DLD1 (cell line): ENCODE results near the gene PRKCA.
"Not testable (repeated sequence)": the region's sequence is repeated elsewhere in the genome, so short reads cannot be mapped to it uniquely, and the experiment has no call there.

Source experiments
- in situ Hi-C: cut with HindIII; loops from 2 replicates; pipeline ENCODE4 v1.10.0; 2017; ENCODE audit warnings: low sequenced_read_pairs

Gene PRKCA

DNA sequence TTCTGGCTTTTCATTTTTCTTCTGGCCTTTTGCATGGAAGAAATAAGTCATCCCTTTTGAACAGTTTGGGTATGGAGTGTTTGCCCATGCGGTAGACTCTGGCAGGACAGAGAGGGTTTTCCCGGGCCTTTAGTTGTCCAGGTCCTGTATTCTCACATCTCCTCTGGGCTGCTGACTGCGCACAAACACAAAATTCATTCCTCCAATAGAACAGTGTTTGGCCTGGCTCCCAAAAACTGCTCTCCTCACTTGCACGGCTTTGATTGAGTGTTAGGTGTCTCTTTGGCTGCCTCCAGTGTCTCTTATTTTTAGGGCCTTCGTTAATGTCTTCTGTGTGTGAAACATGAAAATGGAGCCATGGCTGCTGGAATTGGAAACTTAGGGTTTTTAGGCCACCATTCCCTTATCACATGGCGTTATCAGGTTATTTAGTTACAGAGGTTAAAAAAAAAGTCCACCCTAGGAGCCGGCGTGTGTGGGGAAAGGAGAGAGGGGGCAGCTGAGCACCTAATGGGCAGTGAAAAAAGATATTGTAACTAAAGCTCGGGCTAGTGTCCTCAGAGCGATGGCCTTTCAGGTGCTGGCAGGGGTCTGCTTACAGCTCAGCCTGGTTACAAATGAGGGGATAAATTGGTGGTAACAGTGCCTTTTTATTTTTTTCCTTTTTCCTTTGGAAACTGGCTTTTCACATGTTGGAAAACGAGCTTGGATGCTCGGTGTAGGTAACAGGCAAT lies 47.3 kb downstream of the PRKCA start:
- in situ Hi-C loops, result no loop called here

- in situ Hi-C loops, result not testable (repeated sequence)
These were observed 48.2 kb downstream of the PRKCA start for GRCh38 chr17:66350576-66350975.

- in situ Hi-C loops, result no loop called here
These were observed 48.6 kb downstream of the PRKCA start for GRCh38 chr17:66351033-66351432.

GRCh38 chr17:66351701-66352100 lies 49.3 kb downstream of the PRKCA start:
- in situ Hi-C loops, result no loop called here

GRCh38 chr17:66353937-66354401 lies 51.6 kb downstream of the PRKCA start:
- in situ Hi-C loops, result no loop called here

DNA sequence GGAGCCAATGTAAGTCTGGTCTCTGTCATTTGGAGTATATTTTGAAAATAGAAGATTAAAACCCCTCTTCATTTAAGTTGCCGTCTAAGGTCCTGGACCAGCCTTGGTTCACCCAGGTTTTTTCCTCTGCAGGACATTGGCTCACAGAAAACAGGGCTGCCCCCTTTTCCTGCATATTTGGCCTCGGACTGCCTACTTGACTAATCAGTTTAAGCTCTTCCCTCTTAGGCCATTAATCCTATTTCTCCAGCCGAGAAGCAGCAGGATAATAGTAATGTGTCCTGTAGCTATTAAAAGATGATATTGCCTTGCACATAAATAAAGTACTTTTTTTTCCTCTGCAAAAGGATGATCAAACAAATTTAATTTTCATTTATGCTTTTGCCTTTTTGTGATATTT lies 52.1 kb downstream of the PRKCA start:
- in situ Hi-C loops, result no loop called here

DNA sequence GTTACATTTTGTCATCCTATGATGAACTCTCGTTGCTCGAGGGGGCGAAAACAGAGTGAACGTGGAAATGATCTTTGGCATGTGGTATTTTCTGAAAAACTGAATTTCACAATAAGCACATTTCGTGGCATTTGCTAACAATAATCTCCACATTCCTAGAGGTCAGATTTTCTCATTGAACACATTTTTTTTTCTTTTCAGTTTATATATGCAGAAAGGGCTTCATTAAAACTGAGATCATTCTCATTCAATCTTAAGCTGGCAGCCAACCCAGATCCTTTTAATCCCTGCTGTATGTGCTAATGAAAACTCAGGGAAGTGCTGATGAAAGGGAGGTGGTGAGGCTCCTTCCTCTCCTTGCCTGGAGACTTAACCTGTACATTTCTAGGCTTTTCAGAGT lies 52.6 kb downstream of the PRKCA start:
- in situ Hi-C loops, result no loop called here

DNA sequence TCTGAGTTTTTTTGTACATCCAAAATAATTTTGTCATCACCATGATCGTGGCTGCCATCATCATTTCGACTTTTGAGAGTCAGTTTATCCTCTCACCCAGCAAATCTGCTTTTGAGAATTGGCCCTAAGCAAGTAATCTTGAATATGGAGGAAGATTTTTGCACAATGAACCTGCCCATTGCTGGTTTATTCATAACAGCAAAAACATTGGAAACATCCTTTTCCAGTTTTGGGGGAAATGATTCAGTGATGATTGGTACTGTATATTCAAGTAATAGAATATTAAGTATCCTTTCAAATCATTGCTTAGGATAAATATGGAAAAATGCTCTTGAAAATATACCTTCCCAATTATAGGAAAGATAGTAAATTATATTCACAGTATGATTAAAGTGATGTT lies 53.1 kb downstream of the PRKCA start:
- in situ Hi-C loops, result no loop called here

DNA sequence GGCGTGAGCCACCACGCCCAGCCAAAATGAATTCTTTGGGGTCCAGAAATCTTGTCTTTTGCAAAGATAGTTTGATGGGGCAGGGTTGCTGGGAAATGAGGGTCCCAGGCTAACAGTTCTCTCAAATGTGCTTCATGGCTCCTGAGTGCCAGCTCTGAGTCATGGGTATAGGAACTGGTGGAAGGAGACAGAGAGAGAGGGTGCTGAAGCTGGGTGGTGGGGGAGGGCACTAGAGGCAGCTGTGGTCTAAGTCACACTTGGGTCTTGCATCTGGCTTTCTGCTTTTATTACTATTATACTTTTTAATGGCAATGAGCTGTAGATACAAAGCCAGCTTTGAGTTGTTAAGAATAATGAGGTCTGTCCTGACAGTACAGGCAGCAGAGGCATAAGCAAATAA lies 54.6 kb downstream of the PRKCA start:
- in situ Hi-C loops, result no loop called here

GRCh38 chr17:66359351-66359750 lies 56.9 kb downstream of the PRKCA start:
- in situ Hi-C loops, result no loop called here

GRCh38 chr17:66360961-66361565 lies 58.6 kb downstream of the PRKCA start:
- in situ Hi-C loops, result not testable (repeated sequence)

GRCh38 chr17:66364508-66364907 lies 62.1 kb downstream of the PRKCA start:
- in situ Hi-C loops, result no loop called here

DNA sequence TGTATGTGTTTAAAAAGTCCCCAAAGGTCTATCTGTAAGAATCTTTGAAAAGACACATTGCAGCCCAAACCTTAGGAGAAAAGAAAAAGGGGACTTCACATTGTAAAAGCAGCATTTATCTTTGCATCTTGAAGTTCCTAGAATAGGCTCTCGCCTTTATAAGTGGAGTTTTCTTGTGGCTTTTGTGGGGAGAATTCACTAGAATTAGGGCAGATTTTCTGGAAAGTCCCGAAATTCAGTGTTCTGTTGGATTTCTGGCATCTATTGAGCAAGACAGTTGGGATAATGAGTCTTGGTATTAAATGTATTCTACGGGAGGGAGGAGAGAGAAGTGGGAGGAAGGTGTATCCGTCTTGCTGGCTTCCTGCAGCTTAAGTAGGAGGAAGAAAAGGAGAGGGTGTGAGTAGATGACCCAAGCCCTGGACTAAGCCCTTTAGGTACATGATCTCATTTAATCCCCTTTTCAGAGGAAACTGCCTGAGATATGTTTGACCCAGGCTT lies 62.6 kb downstream of the PRKCA start:
- in situ Hi-C loops, result no loop called here

GRCh38 chr17:66365903-66366302 lies 63.5 kb downstream of the PRKCA start:
- in situ Hi-C loops, result no loop called here

DNA sequence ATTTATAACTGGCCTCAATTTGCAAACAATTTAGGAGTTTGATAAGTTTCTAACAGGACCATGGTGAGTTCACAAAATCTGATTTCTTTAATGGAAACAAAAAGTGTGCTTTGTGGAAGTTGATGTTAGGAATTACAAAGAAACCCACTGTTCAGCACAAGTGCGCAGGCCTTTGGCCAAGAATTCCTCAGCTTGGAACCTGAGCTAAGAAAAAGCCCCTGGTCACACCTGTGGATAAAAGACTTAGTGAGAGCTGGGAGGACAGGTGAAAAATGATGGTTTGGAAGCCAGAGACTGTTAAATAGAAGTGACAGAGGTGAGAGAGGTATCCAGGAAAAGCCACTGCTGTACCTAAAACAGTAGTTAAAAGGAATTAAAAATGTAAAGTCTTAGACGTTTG lies 64.7 kb downstream of the PRKCA start:
- in situ Hi-C loops, result no loop called here

GRCh38 chr17:66369830-66370229 lies 67.4 kb downstream of the PRKCA start:
- in situ Hi-C loops, result no loop called here

GRCh38 chr17:66371561-66371960 lies 69.1 kb downstream of the PRKCA start:
- in situ Hi-C loops, result no loop called here

GRCh38 chr17:66372182-66372581 lies 69.8 kb downstream of the PRKCA start:
- in situ Hi-C loops, result no loop called here

DNA sequence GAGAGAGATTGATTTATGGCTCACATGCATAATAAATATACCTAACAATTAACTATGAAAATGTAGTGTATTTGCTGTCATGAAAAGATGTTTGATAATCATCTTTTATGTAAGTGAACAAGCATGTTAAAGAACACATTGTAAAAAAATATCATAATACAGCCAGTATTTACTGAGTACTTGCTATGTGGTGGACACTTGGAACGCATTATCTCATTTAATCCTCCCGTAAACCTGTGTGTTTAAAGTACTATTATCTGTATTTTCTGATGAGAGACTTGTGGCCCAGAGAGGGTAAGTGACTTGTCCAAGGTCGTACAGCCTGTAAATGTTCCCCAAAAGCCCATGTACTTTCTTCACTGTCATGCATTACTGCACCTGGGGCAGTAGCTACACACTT lies 70.7 kb downstream of the PRKCA start:
- in situ Hi-C loops, result no loop called here

- in situ Hi-C loops, result no loop called here
These were observed 71.8 kb downstream of the PRKCA start for GRCh38 chr17:66373944-66374817.

DNA sequence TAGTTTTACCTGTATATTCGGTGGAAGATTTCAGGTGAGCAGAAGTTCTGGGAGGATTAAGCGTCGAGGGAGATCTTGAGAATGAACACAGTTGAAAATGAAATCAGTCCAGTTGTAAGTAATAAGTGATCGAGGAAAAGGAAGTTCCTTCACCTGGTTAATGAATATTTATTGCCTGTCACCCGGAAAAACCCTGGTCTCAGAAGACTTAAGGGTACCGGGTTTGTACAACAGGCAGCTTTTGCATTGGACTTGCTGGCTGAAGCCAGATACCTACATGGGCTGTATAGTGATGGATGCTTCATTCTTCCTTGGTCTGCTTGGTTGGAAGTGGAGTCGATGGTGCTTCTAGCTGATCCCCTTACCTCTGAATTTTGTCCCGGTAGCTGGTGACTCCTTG lies 72.7 kb downstream of the PRKCA start:
- in situ Hi-C loops, result no loop called here

DNA sequence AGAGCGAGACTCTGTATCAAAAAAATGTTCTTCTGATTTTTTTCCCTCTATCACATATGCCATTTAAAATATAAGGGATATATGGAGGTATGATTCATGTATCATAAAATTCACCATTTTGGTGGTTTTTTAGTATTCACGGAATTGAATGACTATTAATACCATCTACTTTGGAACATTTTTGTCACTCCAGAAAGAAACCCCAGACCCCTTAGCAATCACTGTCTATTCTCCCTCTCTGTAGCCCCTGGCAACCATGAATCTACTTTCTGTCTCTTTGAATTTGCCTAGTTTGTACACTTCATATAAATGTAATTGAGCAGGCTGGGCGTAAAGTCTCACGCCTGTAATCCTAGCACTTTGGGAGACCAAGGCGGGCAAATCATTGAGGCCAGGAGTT lies 75.9 kb downstream of the PRKCA start:
- in situ Hi-C loops, result no loop called here
